PC-9 (cell line): Measurements from ENCODE around the gene IARS1.

Source experiments
- EZH2 ChIP-seq: fragments of 200-600 bp; sonication (generic); IDR thresholded peaks from 2 replicates; pipeline ENCODE4 v1.8.0; 2017; ENCODE audit warnings: antibody characterized with exemption, low read depth
- TF ChIP-seq, protein P1 (sequence below): fragments of 200-600 bp; sonication (generic); conservative IDR thresholded peaks from 2 replicates; pipeline ENCODE4 v1.6.1; 2017; ENCODE audit warnings: mixed run types, antibody characterized with exemption, mild to moderate bottlenecking, moderate library complexity

GRCh38 chr9:92298036-92298435 lies 4.5 kb upstream of the IARS1 start:
- TF ChIP-seq, protein P1, sequence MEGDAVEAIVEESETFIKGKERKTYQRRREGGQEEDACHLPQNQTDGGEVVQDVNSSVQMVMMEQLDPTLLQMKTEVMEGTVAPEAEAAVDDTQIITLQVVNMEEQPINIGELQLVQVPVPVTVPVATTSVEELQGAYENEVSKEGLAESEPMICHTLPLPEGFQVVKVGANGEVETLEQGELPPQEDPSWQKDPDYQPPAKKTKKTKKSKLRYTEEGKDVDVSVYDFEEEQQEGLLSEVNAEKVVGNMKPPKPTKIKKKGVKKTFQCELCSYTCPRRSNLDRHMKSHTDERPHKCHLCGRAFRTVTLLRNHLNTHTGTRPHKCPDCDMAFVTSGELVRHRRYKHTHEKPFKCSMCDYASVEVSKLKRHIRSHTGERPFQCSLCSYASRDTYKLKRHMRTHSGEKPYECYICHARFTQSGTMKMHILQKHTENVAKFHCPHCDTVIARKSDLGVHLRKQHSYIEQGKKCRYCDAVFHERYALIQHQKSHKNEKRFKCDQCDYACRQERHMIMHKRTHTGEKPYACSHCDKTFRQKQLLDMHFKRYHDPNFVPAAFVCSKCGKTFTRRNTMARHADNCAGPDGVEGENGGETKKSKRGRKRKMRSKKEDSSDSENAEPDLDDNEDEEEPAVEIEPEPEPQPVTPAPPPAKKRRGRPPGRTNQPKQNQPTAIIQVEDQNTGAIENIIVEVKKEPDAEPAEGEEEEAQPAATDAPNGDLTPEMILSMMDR, result no peak
- no peak for TF ChIP-seq EZH2
